T-helper 1 cell (primary cell): Measurements from ENCODE around the gene CEP152.
"Not testable (repeated sequence)": the region's sequence is repeated elsewhere in the genome, so short reads cannot be mapped to it uniquely, and the experiment has no call there.

Source experiments
- DNase-seq, 5 donors: peaks; one replicate each; pipeline ENCODE4 v3.0.0-alpha.2; 2012 to 2020
- total RNA-seq, 4 donors: gene quantifications; one replicate each; lab custom pipeline; 2026; lab: John Stamatoyannopoulos, UW

CEP152 gene
- total RNA-seq = 13.4 to 43.9 (median 28.3) reads per million in 4 donors

- DNase-seq = peak; percentile 95 to 100 (median 97)
These were observed at the start of gene CEP152 for GRCh38 chr15:48810414-48811324. CEP152 (minus strand) TSS chr15:48811069; CDS start chr15:48805649, 5,420 bp downstream.

- DNase-seq = no peak
These were observed 48.6 kb upstream of the CEP152 start for GRCh38 chr15:48859426-48859825.

- DNase-seq = peak in 1 of 5 donors; percentile 32
These were observed 47.5 kb upstream of the CEP152 start for GRCh38 chr15:48858401-48858800.

GRCh38 chr15:48856942-48857341, 46.1 kb upstream of the CEP152 start:
- DNase-seq = no peak

- DNase-seq = no peak
These were observed 44.9 kb upstream of the CEP152 start for GRCh38 chr15:48855501-48856440.

GRCh38 chr15:48854434-48854833, 43.6 kb upstream of the CEP152 start:
- not testable (repeated sequence) for DNase-seq

- DNase-seq = no peak
These were observed 41.1 kb upstream of the CEP152 start for GRCh38 chr15:48851956-48852355.

- no peak for DNase-seq
These were observed 39.8 kb upstream of the CEP152 start for GRCh38 chr15:48850648-48851047.

- no peak for DNase-seq
These were observed 34.3 kb upstream of the CEP152 start for GRCh38 chr15:48845123-48845522.

- no peak for DNase-seq
These were observed 31.6 kb upstream of the CEP152 start for GRCh38 chr15:48842501-48842900.

GRCh38 chr15:48834756-48835155, 23.9 kb upstream of the CEP152 start:
- no peak for DNase-seq

- DNase-seq = no peak
These were observed 22.8 kb upstream of the CEP152 start for GRCh38 chr15:48833526-48834239.

- no peak for DNase-seq
These were observed 21.8 kb upstream of the CEP152 start for GRCh38 chr15:48832648-48833047.

- no peak for DNase-seq
These were observed 18.0 kb upstream of the CEP152 start for GRCh38 chr15:48828906-48829305.

GRCh38 chr15:48828471-48828870, 17.6 kb upstream of the CEP152 start:
- DNase-seq = no peak

- DNase-seq = no peak
These were observed 14.2 kb upstream of the CEP152 start for GRCh38 chr15:48825075-48825474.

- DNase-seq = no peak
These were observed 12.8 kb upstream of the CEP152 start for GRCh38 chr15:48823706-48824105.

- DNase-seq = no peak
These were observed 12.4 kb upstream of the CEP152 start for GRCh38 chr15:48823237-48823636.

- DNase-seq = no peak
These were observed 3.4 kb upstream of the CEP152 start for GRCh38 chr15:48814286-48814685.

- DNase-seq = no peak
These were observed 573 bp upstream of the CEP152 start for GRCh38 chr15:48811325-48811958.

- no peak for DNase-seq
These were observed 4.7 kb downstream of the CEP152 start for GRCh38 chr15:48806151-48806550.

GRCh38 chr15:48805591-48805990, 5.3 kb downstream of the CEP152 start:
- DNase-seq = no peak
